IMR-90 (cell line): ENCODE measurements around the gene MAGI2. TPM values are rescaled to one million over a fixed set of nuclear protein-coding genes. Genes with fewer than 3 reads are reported as not detected.
A peak's percentile ranks its signal among the peaks of the same experiment; 100 is the strongest.

ENCODE experiments used
- ATAC-seq: fragments of 200-7000 bp; cut with Tn5 transposase; 2 replicates; pipeline ENCODE4 v1.9.1; 2020; ENCODE audit warnings: low read depth, mild to moderate bottlenecking, moderate library complexity
- BruUV-seq: library from RNA; stranded (reverse); fragments of 400-500 nt; replicated peaks from 2 replicates; lab custom pipeline; 2021; lab: Mats Ljungman, UMichigan
- CTCF ChIA-PET: fragments of 300-600 bp; formaldehyde crosslinking; extraction: SDS; loops from one replicate; lab custom pipeline; 2021; ENCODE audit warnings: antibody characterized with exemption; lab: Yijun Ruan, JAX
- POLR2A ChIA-PET: fragments of 300-600 bp; sonication (Branson Sonifier 250); formaldehyde crosslinking; loops from one replicate; lab custom pipeline; 2022; ENCODE audit warnings: antibody characterized with exemption; ENCODE audit not compliant: unreplicated experiment; lab: Charles Lee
- DNase-seq: peaks from one replicate; pipeline ENCODE4 v3.0.0; 2013
- H2AFZ ChIP-seq: replicated peaks from 2 replicates; pipeline ENCODE3; 2013; ENCODE audit warnings: low read length, mild to moderate bottlenecking; ENCODE audit not compliant: poor library complexity
- H2AK5ac ChIP-seq: 2 replicates; pipeline ENCODE4 v1.6.1; 2013; ENCODE audit warnings: low read depth, low read length, inconsistent platforms
- H2AK9ac ChIP-seq: replicated peaks from 2 replicates; pipeline ENCODE3; 2013; ENCODE audit warnings: mild to moderate bottlenecking, low read depth, low read length, moderate library complexity; ENCODE audit not compliant: poor library complexity
- H2BK120ac ChIP-seq: 2 replicates; pipeline ENCODE4 v1.6.1; 2013; ENCODE audit warnings: low read depth, low read length, inconsistent platforms
- H2BK15ac ChIP-seq: 3 replicates; pipeline ENCODE4 v1.6.1; 2013; ENCODE audit warnings: low read depth, low read length, inconsistent platforms
- H2BK20ac ChIP-seq: 2 replicates; pipeline ENCODE4 v1.6.1; 2013; ENCODE audit warnings: low read depth, mild to moderate bottlenecking, inconsistent platforms, low read length, moderate library complexity
- H2BK5ac ChIP-seq: 2 replicates; pipeline ENCODE4 v1.6.1; 2013; ENCODE audit warnings: mild to moderate bottlenecking, low read depth, low read length, inconsistent platforms; ENCODE audit not compliant: poor library complexity, severe bottlenecking
- H3K14ac ChIP-seq: replicated peaks from 2 replicates; pipeline ENCODE4 v1.6.1; 2013; ENCODE audit warnings: low read depth, low read length, inconsistent platforms
- H3K18ac ChIP-seq: 2 replicates; pipeline ENCODE4 v1.6.1; 2013; ENCODE audit warnings: low read depth, low read length, control low read depth
- H3K23ac ChIP-seq: 2 replicates; pipeline ENCODE4 v1.6.1; 2013; ENCODE audit warnings: low read depth, low read length, inconsistent platforms
- H3K27ac ChIP-seq: 2 replicates; pipeline ENCODE4 v1.5.1; 2013; ENCODE audit warnings: mild to moderate bottlenecking, control low read depth, low read length; ENCODE audit not compliant: insufficient read depth
- H3K27me3 ChIP-seq: 2 replicates; pipeline ENCODE4 v1.6.1; 2013; ENCODE audit warnings: low read length; ENCODE audit not compliant: control insufficient read depth, insufficient read depth
- H3K36me3 ChIP-seq: 2 replicates; pipeline ENCODE4 v1.6.1; 2013; ENCODE audit warnings: low read length, mixed read lengths; ENCODE audit not compliant: control insufficient read depth, insufficient read depth
- H3K4ac ChIP-seq: 2 replicates; pipeline ENCODE4 v1.6.1; 2013; ENCODE audit warnings: low read depth, low read length, inconsistent platforms
- H3K4me1 ChIP-seq: 2 replicates; pipeline ENCODE4 v1.6.1; 2013; ENCODE audit warnings: low read length, mixed read lengths; ENCODE audit not compliant: control insufficient read depth, insufficient read depth
- H3K4me2 ChIP-seq: 2 replicates; pipeline ENCODE4 v1.6.1; 2013; ENCODE audit warnings: low read depth, mild to moderate bottlenecking, control low read depth, low read length, moderate library complexity
- H3K4me3 ChIP-seq: 2 replicates; pipeline ENCODE4 v1.5.1; 2013; ENCODE audit warnings: low read depth, mild to moderate bottlenecking, control low read depth, low read length, moderate library complexity; ENCODE audit not compliant: insufficient read depth
- H3K56ac ChIP-seq: 2 replicates; pipeline ENCODE4 v1.6.1; 2013; ENCODE audit warnings: low read length, inconsistent platforms; ENCODE audit not compliant: insufficient read depth; ENCODE audit errors: extremely low read depth
- H3K79me1 ChIP-seq, 2 experiments: 2 replicates each; pipeline ENCODE4 v1.6.1; 2013; ENCODE audit warnings: low read length in 2 of 2, inconsistent platforms in 1 of 2, low read depth in 1 of 2
- H3K9ac ChIP-seq: 2 replicates; pipeline ENCODE4 v1.6.1; 2013; ENCODE audit warnings: low read depth, low read length, control low read depth
- H3K9me1 ChIP-seq: 2 replicates; pipeline ENCODE4 v1.6.1; 2013; ENCODE audit warnings: low read length, inconsistent platforms; ENCODE audit not compliant: insufficient read depth
- H3K9me3 ChIP-seq: 2 replicates; pipeline ENCODE4 v1.6.1; 2013; ENCODE audit warnings: low read length; ENCODE audit not compliant: control insufficient read depth, insufficient read depth
- H4K20me1 ChIP-seq: 2 replicates; pipeline ENCODE4 v1.6.1; 2013; ENCODE audit warnings: low read length, inconsistent platforms; ENCODE audit not compliant: insufficient read depth
- H4K5ac ChIP-seq: 2 replicates; pipeline ENCODE4 v1.6.1; 2013; ENCODE audit warnings: mild to moderate bottlenecking, low read depth, low read length, control low read depth
- H4K8ac ChIP-seq, 2 experiments: 2 replicates each; pipeline ENCODE4 v1.6.1; 2013; ENCODE audit warnings: low read depth in 2 of 2, low read length in 2 of 2, control low read depth in 1 of 2, inconsistent platforms in 1 of 2
- H4K91ac ChIP-seq: 2 replicates; pipeline ENCODE4 v1.6.1; 2013; ENCODE audit warnings: low read depth, low read length, inconsistent platforms; ENCODE audit not compliant: insufficient read depth
- BHLHE40 ChIP-seq: fragments of 150-350 bp; IDR thresholded peaks from 2 replicates; pipeline ENCODE4 v1.6.1; 2016; ENCODE audit warnings: mild to moderate bottlenecking, low read depth, low read length
- CTCF ChIP-seq: conservative IDR thresholded peaks from 2 replicates; pipeline ENCODE4 v1.5.1; 2012; ENCODE audit warnings: mild to moderate bottlenecking, low read depth, low read length, improper control_type of control experiment
- MAFK ChIP-seq: IDR thresholded peaks from 2 replicates; pipeline ENCODE4 v1.6.1; 2012; ENCODE audit warnings: low read depth, low read length, improper control_type of control experiment
- MAZ ChIP-seq: IDR thresholded peaks from 2 replicates; pipeline ENCODE4 v1.6.1; 2012; ENCODE audit warnings: low read depth, mild to moderate bottlenecking, low read length, improper control_type of control experiment, moderate library complexity, borderline replicate concordance
- NFE2L2 ChIP-seq: fragments of 150-350 bp; IDR thresholded peaks from 2 replicates; pipeline ENCODE4 v1.6.1; 2016; ENCODE audit warnings: low read depth, mild to moderate bottlenecking, low read length
- RAD21 ChIP-seq: IDR thresholded peaks from 2 replicates; pipeline ENCODE4 v1.6.1; 2012; ENCODE audit warnings: low read length, improper control_type of control experiment
- USF2 ChIP-seq: fragments of 150-350 bp; IDR thresholded peaks from 2 replicates; pipeline ENCODE4 v1.6.1; 2017; ENCODE audit warnings: mild to moderate bottlenecking, antibody characterized with exemption, low read length, low read depth
- WGBS, 2 experiments: methylation state at CpG; one replicate each; pipeline versions ENCODE4 v1.1.5 to v1.1.7; 2013; ENCODE audit warnings: missing lambda C conversion rate in 2 of 2; ENCODE audit not compliant: insufficient read length in 1 of 2; ENCODE audit errors: extremely low coverage in 2 of 2; 5-methylcytosine and 5-hydroxymethylcytosine counted together
- dilution Hi-C: fragments of 300-500 bp; cut with HindIII; formaldehyde crosslinking; loops from one replicate; pipeline ENCODE4 v1.14.3; 2018; ENCODE audit warnings: low sequenced_read_pairs; ENCODE audit not compliant: unreplicated experiment
- in situ Hi-C: fragments of 300-500 bp; cut with MboI; formaldehyde crosslinking; loops from 3 replicates; pipeline ENCODE4 v1.14.3; 2019; ENCODE audit warnings: low sequenced_read_pairs, inconsistent platforms, mixed read lengths
- intact Hi-C: fragments of 100-400 bp; cut with micrococcal nuclease; formaldehyde crosslinking; loops from 2 replicates; pipeline ENCODE4 v1.10.0; 2022
- polyA plus RNA-seq, 3 experiments: library from polyadenylated mRNA; depleted of rRNA; stranded (reverse); fragments of >200 nt; gene quantifications; 2 replicates each; pipeline ENCODE4 v1.2.3, GENCODE V29; 2012; ENCODE audit warnings: low replicate concordance in 1 of 3
- total RNA-seq: library from RNA; depleted of rRNA; stranded (reverse); fragments of >200 nt; gene quantifications from 2 replicates; pipeline ENCODE4 v1.2.3, GENCODE V29; 2012

MAGI2 gene
- total and polyA plus RNA-seq, 2 of the 4 experiments (the other 2 are of a cell fraction) = 2.5 to 17.9 TPM

- Histone ChIP-seq H3K9me3 (no peaks in the 10 kb centered on the region), H4K91ac (no peak overlapping the region), H3K4me2 (no peak overlapping the region), H3K9me1 (peaks cover 6% of the 10 kb centered on the region; the same call in 1 of the 2 replicates), H3K56ac (no peak overlapping the region), H3K79me1 (no peaks in the 10 kb centered on the region; a peak in 1 of 4 replicates), H2BK15ac (no peak overlapping the region), H3K18ac (no peak overlapping the region), H2BK20ac (no peak overlapping the region; the same call in 1 of the 2 replicates), H4K8ac (no peak overlapping the region), H3K4me3 (no peak overlapping the region), H3K14ac (peak overlapping the region; percentile 22; the same call in 1 of the 2 replicates), H3K23ac (no peak overlapping the region), H3K27me3 (no peaks in the 10 kb centered on the region), H2AK5ac (no peak overlapping the region; the same call in 1 of the 2 replicates), H3K27ac (no peak overlapping the region), H3K4ac (no peak overlapping the region; the same call in 1 of the 2 replicates), H2AK9ac (no peak overlapping the region), H4K20me1 (no peaks in the 10 kb centered on the region), H3K9ac (no peak overlapping the region), H2AFZ (no peak overlapping the region), H3K4me1 (peaks cover 7% of the 10 kb centered on the region), H2BK5ac (no peak overlapping the region), H4K5ac (no peak overlapping the region), H2BK120ac (no peak overlapping the region), H3K36me3 (no peaks in the 10 kb centered on the region)
- POLR2A ChIA-PET = no interaction called here
- DNase-seq = peak; percentile 56
- WGBS, 2 experiments = 14% methylated on average over 2 of the region's 3 CpGs; no CpG with 5 or more reads in 1 of the 2 experiments
- ATAC-seq = peak; percentile 44
- in situ Hi-C loops (loop anchor here (25.0 kb wide), 1 partner anchor 798 kb away; no protein-coding TSS in a partner anchor), dilution Hi-C loops (no loop called here), intact Hi-C loops (loop anchor here (10.0 kb wide), 2 partner anchors 555 to 1035 kb away; no protein-coding TSS in a partner anchor)
- TF ChIP-seq USF2 (no peak), CTCF (no peak), BHLHE40 (no peak), MAZ (no peak), RAD21 (no peak), NFE2L2 (no peak), MAFK (peak; percentile 52; the same call in 1 of the 2 replicates)
- no TSS peak for BruUV-seq
- CTCF ChIA-PET = no interaction called here
Measured at GRCh38 chr7:78139335-78139734, 1314.1 kb downstream of the MAGI2 start.
